MCF 10A (cell line): ENCODE data around the gene STXBP5L. TPM values are rescaled to one million over a fixed set of nuclear protein-coding genes. Genes with fewer than 3 reads are reported as not detected.
A peak's percentile ranks its signal among the peaks of the same experiment; 100 is the strongest.

Experiments
- BruUV-seq: library from RNA; stranded (reverse); fragments of 400-500 nt; replicated peaks from 2 replicates; lab custom pipeline; 2021; lab: Mats Ljungman, UMichigan
- CTCF ChIA-PET: fragments of 300-600 bp; sonication (Branson Sonifier 250); formaldehyde crosslinking; extraction: SDS; loops from one replicate; lab custom pipeline; 2021; ENCODE audit warnings: antibody characterized with exemption, inconsistent platforms; lab: Yijun Ruan, JAX
- POLR2A ChIA-PET: fragments of 300-600, 350-650 bp; sonication (Branson Sonifier 250); formaldehyde crosslinking; extraction: SDS; loops from one replicate; lab custom pipeline; 2020; ENCODE audit warnings: antibody characterized with exemption, inconsistent platforms; lab: Yijun Ruan, JAX
- DNase-seq: peaks from one replicate; pipeline ENCODE4 v3.0.0-alpha.2; 2018; ENCODE audit not compliant: unreplicated experiment
- H3K27ac Mint-ChIP-seq: one replicate; pipeline ENCODE4 v1.8.0; 2022; ENCODE audit warnings: mild to moderate bottlenecking, low read depth, mixed read lengths; ENCODE audit not compliant: unreplicated experiment
- H3K27me3 Mint-ChIP-seq: one replicate; pipeline ENCODE4 v1.8.0; 2022; ENCODE audit warnings: mixed read lengths; ENCODE audit not compliant: insufficient read depth, unreplicated experiment
- H3K36me3 Mint-ChIP-seq: one replicate; pipeline ENCODE4 v1.8.0; 2022; ENCODE audit warnings: mild to moderate bottlenecking, moderate library complexity, mixed read lengths; ENCODE audit not compliant: insufficient read depth, unreplicated experiment
- H3K4me1 Mint-ChIP-seq: one replicate; pipeline ENCODE4 v1.8.0; 2022; ENCODE audit warnings: mixed read lengths; ENCODE audit not compliant: insufficient read depth, unreplicated experiment
- H3K4me3 Mint-ChIP-seq: one replicate; pipeline ENCODE4 v1.8.0; 2022; ENCODE audit warnings: mild to moderate bottlenecking, moderate library complexity, mixed read lengths; ENCODE audit not compliant: unreplicated experiment
- H3K9me3 Mint-ChIP-seq: one replicate; pipeline ENCODE4 v1.8.0; 2022; ENCODE audit warnings: mixed read lengths; ENCODE audit not compliant: unreplicated experiment
- intact Hi-C: fragments of 100-400 bp; cut with micrococcal nuclease; formaldehyde crosslinking; loops from 2 replicates; pipeline ENCODE4 v1.14.1; 2022
- total RNA-seq: library from RNA; stranded (reverse); gene quantifications from 2 replicates; pipeline ENCODE4 v1.2.3, GENCODE V29; 2022
- TF ChIP-seq, protein P1 (sequence below): fragments of 200-600 bp; IDR thresholded peaks from one replicate; pipeline ENCODE4 v1.8.0; 2022; ENCODE audit warnings: antibody characterized with exemption, mild to moderate bottlenecking; ENCODE audit not compliant: unreplicated experiment

STXBP5L gene
- total RNA-seq, 1 experiment from 2014 or later, result not detected

DNA sequence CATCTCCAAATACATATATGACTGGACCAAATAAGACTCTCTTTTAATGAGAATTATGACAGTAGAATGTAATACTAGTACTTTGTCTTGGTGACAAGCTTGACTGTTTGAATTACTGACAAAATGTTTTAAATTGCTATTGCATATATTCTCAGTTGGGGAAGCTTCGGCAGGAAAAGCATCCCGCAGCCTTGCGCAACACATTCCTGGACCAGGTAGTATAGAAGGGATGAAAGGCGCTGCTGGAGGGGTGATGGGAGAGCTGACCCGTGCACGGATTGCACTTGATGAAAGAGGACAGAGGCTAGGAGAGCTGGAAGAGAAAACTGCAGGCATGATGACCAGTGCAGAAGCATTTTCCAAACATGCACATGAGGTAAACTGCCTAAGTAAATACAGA, 510.2 kb downstream of the STXBP5L start:
- CTCF ChIA-PET, result interaction anchor here (0.6 kb wide), 1 partner anchor 750 kb away, joined by 3 read pairs; no protein-coding TSS in a partner anchor
- H3K36me3 Mint-ChIP-seq, result no peaks in the 10 kb centered on the region
- H3K4me1 Mint-ChIP-seq, result no peaks in the 10 kb centered on the region
- TF ChIP-seq, protein P1, sequence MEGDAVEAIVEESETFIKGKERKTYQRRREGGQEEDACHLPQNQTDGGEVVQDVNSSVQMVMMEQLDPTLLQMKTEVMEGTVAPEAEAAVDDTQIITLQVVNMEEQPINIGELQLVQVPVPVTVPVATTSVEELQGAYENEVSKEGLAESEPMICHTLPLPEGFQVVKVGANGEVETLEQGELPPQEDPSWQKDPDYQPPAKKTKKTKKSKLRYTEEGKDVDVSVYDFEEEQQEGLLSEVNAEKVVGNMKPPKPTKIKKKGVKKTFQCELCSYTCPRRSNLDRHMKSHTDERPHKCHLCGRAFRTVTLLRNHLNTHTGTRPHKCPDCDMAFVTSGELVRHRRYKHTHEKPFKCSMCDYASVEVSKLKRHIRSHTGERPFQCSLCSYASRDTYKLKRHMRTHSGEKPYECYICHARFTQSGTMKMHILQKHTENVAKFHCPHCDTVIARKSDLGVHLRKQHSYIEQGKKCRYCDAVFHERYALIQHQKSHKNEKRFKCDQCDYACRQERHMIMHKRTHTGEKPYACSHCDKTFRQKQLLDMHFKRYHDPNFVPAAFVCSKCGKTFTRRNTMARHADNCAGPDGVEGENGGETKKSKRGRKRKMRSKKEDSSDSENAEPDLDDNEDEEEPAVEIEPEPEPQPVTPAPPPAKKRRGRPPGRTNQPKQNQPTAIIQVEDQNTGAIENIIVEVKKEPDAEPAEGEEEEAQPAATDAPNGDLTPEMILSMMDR, result no peak
- no peak overlapping the region for H3K4me3 Mint-ChIP-seq
- BruUV-seq, result no TSS peak
- H3K9me3 Mint-ChIP-seq, result no peaks in the 10 kb centered on the region
- H3K27me3 Mint-ChIP-seq, result no peaks in the 10 kb centered on the region
- intact Hi-C loops, result no loop called here
- POLR2A ChIA-PET, result no interaction called here
- DNase-seq, result no peak
- no peak overlapping the region for H3K27ac Mint-ChIP-seq

DNA sequence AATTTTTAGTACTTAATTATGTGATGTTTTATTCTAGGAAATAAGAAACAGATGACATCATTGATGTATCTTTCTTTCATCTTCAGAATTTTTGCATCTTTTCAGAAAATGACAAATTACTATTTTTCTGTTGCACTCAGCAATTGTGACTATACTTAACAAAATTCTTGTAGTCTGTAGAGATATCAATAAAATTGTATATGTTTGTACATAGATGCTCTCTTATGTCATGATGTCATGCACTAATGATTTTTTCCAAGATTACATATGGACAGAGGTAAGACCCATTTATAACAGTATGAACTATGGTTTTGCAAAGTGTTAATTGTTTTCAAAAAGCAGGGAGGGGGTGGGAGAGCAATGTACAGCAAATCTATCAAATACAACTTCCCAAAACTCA, 516.5 kb downstream of the STXBP5L start:
- peaks cover 6% of the 10 kb centered on the region for H3K36me3 Mint-ChIP-seq
- H3K4me3 Mint-ChIP-seq, result no peak overlapping the region
- no TSS peak for BruUV-seq
- no peak for DNase-seq
- no peak overlapping the region for H3K27ac Mint-ChIP-seq
- ChIA-PET POLR2A (no interaction called here), CTCF (no interaction called here)
- TF ChIP-seq, protein P1, result no peak
- H3K27me3 Mint-ChIP-seq, result no peaks in the 10 kb centered on the region
- intact Hi-C loops, result no loop called here
- H3K4me1 Mint-ChIP-seq, result no peaks in the 10 kb centered on the region
- no peaks in the 10 kb centered on the region for H3K9me3 Mint-ChIP-seq

DNA sequence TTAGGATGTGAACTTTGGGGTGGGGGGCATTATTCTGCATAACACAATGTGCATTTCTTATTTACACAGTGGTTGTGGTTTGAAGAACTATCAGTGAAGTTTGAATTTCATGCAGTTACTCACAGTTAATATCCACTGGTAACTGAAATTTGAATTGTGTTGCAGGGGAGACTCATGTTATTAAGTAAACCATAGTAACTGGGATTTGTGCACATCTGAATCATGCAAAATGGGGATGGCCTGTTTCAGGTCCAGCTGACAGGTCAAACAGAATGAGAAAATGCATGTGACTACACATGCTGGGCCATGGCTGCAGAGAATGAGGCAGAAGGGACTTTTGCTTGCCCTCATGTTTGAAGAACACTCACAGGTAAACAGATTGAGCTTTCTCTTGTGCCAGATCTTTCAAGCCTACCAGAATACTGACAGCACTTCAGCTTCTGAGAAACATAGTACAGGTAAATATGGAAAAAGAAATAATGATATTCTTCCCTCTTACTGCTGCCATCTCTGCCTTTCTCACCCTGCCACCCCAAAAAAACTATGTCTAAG, 522.7 kb downstream of the STXBP5L start:
- BruUV-seq, result no TSS peak
- intact Hi-C loops, result no loop called here
- CTCF ChIA-PET, result no interaction called here
- POLR2A ChIA-PET, result no interaction called here
- no peak for DNase-seq
- Mint-ChIP-seq H3K36me3 (peaks cover 11% of the 10 kb centered on the region), H3K27ac (no peak overlapping the region), H3K4me1 (no peaks in the 10 kb centered on the region), H3K27me3 (no peaks in the 10 kb centered on the region), H3K9me3 (no peaks in the 10 kb centered on the region), H3K4me3 (no peak overlapping the region)
- TF ChIP-seq, protein P1, result no peak

DNA sequence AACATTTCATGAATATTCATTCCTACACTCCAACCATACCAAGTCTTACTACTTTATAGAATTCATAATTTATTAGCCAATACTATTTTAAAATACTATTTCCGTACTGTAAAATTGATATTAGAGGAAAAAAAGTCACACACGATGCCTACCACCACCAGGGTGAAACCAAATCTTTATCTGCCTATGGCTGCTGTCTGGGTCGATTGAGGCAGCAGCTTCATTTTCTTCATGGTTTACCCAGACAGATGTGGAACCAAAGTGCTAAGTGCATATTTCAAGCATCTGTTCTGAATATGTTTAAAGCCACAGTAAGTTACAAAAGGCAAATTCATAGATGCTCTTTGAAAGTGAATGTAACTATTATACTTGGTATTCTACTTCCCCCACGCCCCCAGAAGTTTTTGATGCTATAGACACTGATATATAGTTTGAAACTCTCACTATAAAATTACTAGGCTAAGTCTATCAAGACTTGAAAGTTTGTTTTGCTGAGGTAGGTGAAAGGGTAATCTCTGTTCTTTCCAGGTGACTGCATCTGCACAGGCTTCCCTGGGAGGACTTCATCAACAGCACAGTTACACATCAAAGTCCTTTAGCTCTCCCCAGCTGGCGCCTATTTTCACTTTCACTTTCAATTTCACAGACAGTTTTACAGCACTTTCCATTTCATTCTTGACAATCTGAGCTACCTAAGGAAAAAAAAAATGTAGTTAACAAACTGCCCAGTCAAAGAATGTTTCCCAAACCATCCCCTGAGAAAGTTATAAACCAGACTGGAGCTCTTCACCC, 523.9 kb downstream of the STXBP5L start:
- H3K27ac Mint-ChIP-seq, result peak overlapping the region; percentile 50
- peaks cover 11% of the 10 kb centered on the region for H3K36me3 Mint-ChIP-seq
- H3K4me1 Mint-ChIP-seq, result no peaks in the 10 kb centered on the region
- peak overlapping the region; percentile 30 for H3K4me3 Mint-ChIP-seq
- no peaks in the 10 kb centered on the region for H3K27me3 Mint-ChIP-seq
- no peaks in the 10 kb centered on the region for H3K9me3 Mint-ChIP-seq
- DNase-seq, result no peak
- intact Hi-C loops, result no loop called here
- ChIA-PET CTCF (interaction anchor here (0.6 kb wide), 1 partner anchor 59 kb away, joined by 3 read pairs; no protein-coding TSS in a partner anchor), POLR2A (no interaction called here)
- BruUV-seq, result no TSS peak
- TF ChIP-seq, protein P1, result no peak
